Measurements from ENCODE around the gene SLC6A7. TPM values are rescaled to one million over a fixed set of nuclear protein-coding genes. Genes with fewer than 3 reads are reported as not detected.

The SLC6A7 gene
- total RNA-seq, 4 donors from 2014 or later = 0.07 TPM; not detected in 3

GRCh38 chr5:150154618-150155128 is 35.2 kb upstream of the SLC6A7 start:
- Histone ChIP-seq H3K27ac (peak overlapping the region; percentile 76 to 84 (median 82)), H3K36me3 (no peaks in the 10 kb centered on the region), H3K4me3 (peak overlapping the region; percentile 55 to 61 (median 56)), H3K4me1 (peaks cover 0 to 11% of the 10 kb centered on the region in 2 donors), H3K27me3 (no peaks in the 10 kb centered on the region), H3K9me3 (no peaks in the 10 kb centered on the region)
- intact Hi-C loops (cut with DNase I; ENCODE audit: low total_unique reads) = no loop called here
- TF ChIP-seq POLR2A (IDR thresholded peaks at IDR 0.05) (no peak), CTCF (IDR thresholded peaks at IDR 0.05 in 4 of 5, conservative IDR thresholded peaks at IDR 0.05 in 1 of 5) (no peak)
- in situ Hi-C loops (cut with MboI; ENCODE audit: low sequenced_read_pairs in 4 of 4) = no loop called here
- no peak for DNase-seq
- no peak for ATAC-seq

- Histone ChIP-seq H3K27ac (peak within 1 kb of the TSS; percentile 76 to 84 (median 82)), H3K36me3 (no peaks in the 10 kb centered on the region), H3K9me3 (no peaks in the 10 kb centered on the region), H3K4me1 (peaks cover 0 to 11% of the 10 kb centered on the region in 2 donors), H3K27me3 (no peaks in the 10 kb centered on the region), H3K4me3 (peak within 1 kb of the TSS; percentile 55 to 61 (median 56))
- intact Hi-C loops (cut with DNase I; ENCODE audit: low total_unique reads) (no loop called here), in situ Hi-C loops (cut with MboI; ENCODE audit: low sequenced_read_pairs in 4 of 4) (no loop called here)
- peak; percentile 37 to 82 for TF ChIP-seq POLR2A (IDR thresholded peaks at IDR 0.05)
- no peak for TF ChIP-seq CTCF (IDR thresholded peaks at IDR 0.05 in 4 of 5, conservative IDR thresholded peaks at IDR 0.05 in 1 of 5)
- ATAC-seq = peak; percentile 64 to 71
- DNase-seq = peak; percentile 73 to 84
Observed at GRCh38 chr5:150155258-150156026, 34.4 kb upstream of the SLC6A7 start, which contains the start of gene PDGFRB. Gene PDGFRB, minus strand, starts transcription at chr5:150155845. Its CDS starts 18,798 bp downstream, at chr5:150137047.

GRCh38 chr5:150156027-150156368 is 33.9 kb upstream of the SLC6A7 start:
- TF ChIP-seq POLR2A (IDR thresholded peaks at IDR 0.05) = peak in 1 of 2 donors; percentile 27
- no peak for TF ChIP-seq CTCF (IDR thresholded peaks at IDR 0.05 in 4 of 5, conservative IDR thresholded peaks at IDR 0.05 in 1 of 5)
- H3K36me3 ChIP-seq = no peaks in the 10 kb centered on the region
- peaks cover 0 to 11% of the 10 kb centered on the region in 2 donors for H3K4me1 ChIP-seq
- peak overlapping the region; percentile 55 to 61 (median 56) for H3K4me3 ChIP-seq
- intact Hi-C loops (cut with DNase I; ENCODE audit: low total_unique reads) = no loop called here
- DNase-seq (no peak), ATAC-seq (no peak)
- H3K9me3 ChIP-seq = no peaks in the 10 kb centered on the region
- peak overlapping the region; percentile 76 to 84 (median 82) for H3K27ac ChIP-seq
- H3K27me3 ChIP-seq = no peaks in the 10 kb centered on the region
- in situ Hi-C loops (cut with MboI; ENCODE audit: low sequenced_read_pairs in 4 of 4) = no loop called here

GRCh38 chr5:150156540-150156939 is 33.3 kb upstream of the SLC6A7 start:
- H3K4me3 ChIP-seq = peak overlapping the region in 3 of 4 donors; percentile 55 to 57 (median 56)
- H3K4me1 ChIP-seq = peaks cover 3 to 11% of the 10 kb centered on the region in 2 donors
- H3K9me3 ChIP-seq = no peaks in the 10 kb centered on the region
- no peaks in the 10 kb centered on the region for H3K36me3 ChIP-seq
- H3K27ac ChIP-seq = peak overlapping the region; percentile 76 to 84 (median 82)
- in situ Hi-C loops (cut with MboI; ENCODE audit: low sequenced_read_pairs in 4 of 4) = no loop called here
- TF ChIP-seq CTCF (IDR thresholded peaks at IDR 0.05 in 4 of 5, conservative IDR thresholded peaks at IDR 0.05 in 1 of 5) = no peak
- intact Hi-C loops (cut with DNase I; ENCODE audit: low total_unique reads) = no loop called here
- DNase-seq (no peak), ATAC-seq (no peak)
- H3K27me3 ChIP-seq = no peaks in the 10 kb centered on the region

Data from gastrocnemius medialis (tissue), 4 donors.